HFFc6 (cell line): ENCODE measurements around the gene LCLAT1. TPM values are rescaled to one million over a fixed set of nuclear protein-coding genes. Genes with fewer than 3 reads are reported as not detected.
"Not testable (repeated sequence)": the region's sequence is repeated elsewhere in the genome, so short reads cannot be mapped to it uniquely, and the experiment has no call there.

Experiments used
- DNase-seq: peaks from one replicate; pipeline ENCODE4 v3.0.0-alpha.2; 2018
- H3K27ac Mint-ChIP-seq: 2 replicates; pipeline ENCODE4 v1.8.0; 2020; ENCODE audit warnings: mild to moderate bottlenecking, mixed read lengths
- H3K27me3 Mint-ChIP-seq: 2 replicates; pipeline ENCODE4 v1.8.0; 2021; ENCODE audit warnings: mild to moderate bottlenecking, moderate library complexity, mixed read lengths; ENCODE audit not compliant: insufficient read depth
- H3K36me3 Mint-ChIP-seq: 2 replicates; pipeline ENCODE4 v1.8.0; 2021; ENCODE audit warnings: low read depth, mixed read lengths
- H3K4me1 Mint-ChIP-seq: 2 replicates; pipeline ENCODE4 v1.8.0; 2020; ENCODE audit warnings: low read depth, mixed read lengths
- H3K4me3 Mint-ChIP-seq: 2 replicates; pipeline ENCODE4 v1.8.0; 2020; ENCODE audit warnings: mild to moderate bottlenecking, moderate library complexity, mixed read lengths
- H3K9me3 Mint-ChIP-seq: 2 replicates; pipeline ENCODE4 v1.8.0; 2020; ENCODE audit warnings: mild to moderate bottlenecking, mixed read lengths
- total RNA-seq, 6 experiments: library from RNA; stranded (reverse); fragmentation: NEBNext Ultra II Directional; extraction: Animal tissue kit (Norgen Biotek cat#: 25700); gene quantifications; 2 replicates in 1 of 6; 3 replicates in 5 of 6; pipeline ENCODE4 v1.2.3, GENCODE V29; 2021
- TF ChIP-seq, protein P1 (sequence below): fragments of 200-600 bp; sonication (generic); IDR thresholded peaks from 2 replicates; pipeline ENCODE4 v1.5.0; 2021; ENCODE audit warnings: antibody characterized with exemption, mild to moderate bottlenecking

The LCLAT1 gene
- total RNA-seq, 6 experiments from 2014 or later: 21.0 to 27.0 (median 23.0) TPM

GRCh38 chr2:30511122-30512083 lies 64.4 kb downstream of the LCLAT1 start:
- H3K27me3 Mint-ChIP-seq: no peaks in the 10 kb centered on the region; the same call in 1 of the 2 replicates
- peak overlapping the region; percentile 56 for H3K27ac Mint-ChIP-seq
- peaks cover 8% of the 10 kb centered on the region; the same call in 1 of the 2 replicates for H3K9me3 Mint-ChIP-seq
- H3K4me3 Mint-ChIP-seq: peak overlapping the region; percentile 55
- TF ChIP-seq, protein P1, sequence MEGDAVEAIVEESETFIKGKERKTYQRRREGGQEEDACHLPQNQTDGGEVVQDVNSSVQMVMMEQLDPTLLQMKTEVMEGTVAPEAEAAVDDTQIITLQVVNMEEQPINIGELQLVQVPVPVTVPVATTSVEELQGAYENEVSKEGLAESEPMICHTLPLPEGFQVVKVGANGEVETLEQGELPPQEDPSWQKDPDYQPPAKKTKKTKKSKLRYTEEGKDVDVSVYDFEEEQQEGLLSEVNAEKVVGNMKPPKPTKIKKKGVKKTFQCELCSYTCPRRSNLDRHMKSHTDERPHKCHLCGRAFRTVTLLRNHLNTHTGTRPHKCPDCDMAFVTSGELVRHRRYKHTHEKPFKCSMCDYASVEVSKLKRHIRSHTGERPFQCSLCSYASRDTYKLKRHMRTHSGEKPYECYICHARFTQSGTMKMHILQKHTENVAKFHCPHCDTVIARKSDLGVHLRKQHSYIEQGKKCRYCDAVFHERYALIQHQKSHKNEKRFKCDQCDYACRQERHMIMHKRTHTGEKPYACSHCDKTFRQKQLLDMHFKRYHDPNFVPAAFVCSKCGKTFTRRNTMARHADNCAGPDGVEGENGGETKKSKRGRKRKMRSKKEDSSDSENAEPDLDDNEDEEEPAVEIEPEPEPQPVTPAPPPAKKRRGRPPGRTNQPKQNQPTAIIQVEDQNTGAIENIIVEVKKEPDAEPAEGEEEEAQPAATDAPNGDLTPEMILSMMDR: no peak
- peak; percentile 53 for DNase-seq
- H3K36me3 Mint-ChIP-seq: peaks cover 9% of the 10 kb centered on the region
- peaks cover 46% of the 10 kb centered on the region for H3K4me1 Mint-ChIP-seq

- no peak for DNase-seq
- TF ChIP-seq, protein P1: no peak
- no peak overlapping the region for H3K4me3 Mint-ChIP-seq
- H3K27me3 Mint-ChIP-seq: no peaks in the 10 kb centered on the region; the same call in 1 of the 2 replicates
- peaks cover 8% of the 10 kb centered on the region; the same call in 1 of the 2 replicates for H3K9me3 Mint-ChIP-seq
- H3K27ac Mint-ChIP-seq: no peak overlapping the region
- peaks cover 46% of the 10 kb centered on the region for H3K4me1 Mint-ChIP-seq
- H3K36me3 Mint-ChIP-seq: peaks cover 9% of the 10 kb centered on the region
Observed at GRCh38 chr2:30512243-30512886, 65.3 kb downstream of the LCLAT1 start.

DNA sequence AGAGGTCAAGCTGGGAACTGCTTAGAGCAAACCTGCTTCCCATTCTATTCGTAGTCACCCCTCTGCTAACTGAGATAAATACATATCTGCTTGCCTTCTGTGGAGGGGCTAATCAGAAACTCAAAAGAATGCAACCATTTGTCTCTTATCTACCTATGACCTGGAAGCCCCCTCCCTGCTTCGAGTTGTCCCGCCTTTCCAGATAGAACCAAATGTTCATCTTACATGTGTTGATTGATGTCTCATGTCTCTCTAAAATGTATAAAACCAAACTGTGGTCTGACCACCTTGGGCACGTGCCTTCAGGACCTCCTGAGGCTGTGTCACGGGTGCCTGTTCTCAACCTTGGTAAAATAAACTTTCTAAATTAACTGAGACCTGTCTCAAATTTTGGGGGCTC lies 66.6 kb downstream of the LCLAT1 start:
- not testable (repeated sequence) for H3K27ac Mint-ChIP-seq, H3K9me3 Mint-ChIP-seq

DNA sequence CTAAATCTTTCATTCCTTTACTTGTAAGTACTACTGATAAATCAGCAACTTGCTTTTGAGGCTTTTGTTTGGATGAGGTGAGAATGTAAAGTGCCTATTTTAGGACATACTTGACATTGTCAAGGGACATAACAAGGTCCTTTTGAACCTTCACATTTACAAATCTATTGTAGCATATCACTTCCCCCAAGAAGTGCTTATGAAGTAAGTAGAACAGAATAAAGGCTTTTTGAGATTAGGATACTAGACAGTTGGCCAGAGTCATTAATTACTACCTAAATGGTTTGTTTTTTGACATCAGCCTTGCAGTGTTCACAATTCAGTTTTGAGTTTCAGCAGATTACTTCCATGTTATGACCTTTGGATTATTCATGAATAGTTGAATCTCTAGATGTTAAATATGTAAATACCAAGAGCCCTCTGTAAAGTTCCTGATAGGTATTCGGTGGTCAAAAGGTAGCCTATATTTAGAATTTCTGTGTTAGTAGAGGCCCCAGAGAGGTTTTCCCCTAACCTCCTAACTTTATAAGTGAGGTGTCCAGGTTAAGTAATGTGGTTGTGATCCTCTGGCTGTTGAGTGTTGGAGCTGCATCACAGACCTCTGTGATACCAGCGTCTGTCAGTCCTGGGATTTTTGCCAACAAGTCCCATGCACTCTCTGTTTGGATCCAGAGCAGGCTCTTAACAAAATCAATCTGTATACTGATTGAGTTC lies 67.2 kb downstream of the LCLAT1 start:
- peak; percentile 47 for DNase-seq
- no peaks in the 10 kb centered on the region; the same call in 1 of the 2 replicates for H3K9me3 Mint-ChIP-seq
- peaks cover 46% of the 10 kb centered on the region for H3K4me1 Mint-ChIP-seq
- H3K36me3 Mint-ChIP-seq: peaks cover 5% of the 10 kb centered on the region
- TF ChIP-seq, protein P1: no peak
- peak overlapping the region; percentile 2; the same call in 1 of the 2 replicates for H3K27ac Mint-ChIP-seq
- H3K27me3 Mint-ChIP-seq: no peaks in the 10 kb centered on the region; the same call in 1 of the 2 replicates
- no peak overlapping the region for H3K4me3 Mint-ChIP-seq

More for the DNA sequence above, 66.6 kb downstream of the LCLAT1 start:
- H3K4me3 Mint-ChIP-seq, H3K27me3 Mint-ChIP-seq, DNase-seq, H3K36me3 Mint-ChIP-seq: not testable (repeated sequence)
- H3K4me1 Mint-ChIP-seq: peaks cover 46% of the 10 kb centered on the region

DNA sequence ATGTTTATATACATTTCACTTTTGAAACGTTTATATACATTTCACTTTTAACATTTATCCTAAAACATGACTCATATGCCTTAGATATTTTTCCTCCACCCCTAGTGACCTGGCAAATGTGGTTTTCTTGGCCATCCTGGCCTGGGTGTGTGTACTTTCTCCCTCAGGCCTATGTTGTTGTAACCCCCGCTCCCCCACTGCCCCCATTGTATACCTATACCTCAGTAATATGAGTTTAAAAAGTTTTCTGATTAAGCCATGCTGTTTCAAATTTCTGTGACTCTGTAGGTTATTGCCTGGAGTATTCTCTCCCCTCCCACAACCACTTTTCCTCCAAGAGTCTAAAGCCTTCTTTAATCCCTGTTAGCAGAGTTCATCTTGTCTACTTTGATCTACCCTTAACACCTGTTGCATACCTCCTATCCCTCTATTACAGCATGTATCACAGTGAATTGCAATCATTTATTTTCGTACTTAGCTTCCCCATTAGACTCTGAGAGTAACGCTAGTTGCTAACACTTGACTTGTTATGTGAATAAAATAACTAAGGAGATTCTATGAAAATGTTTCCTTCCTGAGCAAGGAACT lies 67.9 kb downstream of the LCLAT1 start:
- H3K27me3 Mint-ChIP-seq: no peaks in the 10 kb centered on the region; the same call in 1 of the 2 replicates
- TF ChIP-seq, protein P1: no peak
- H3K36me3 Mint-ChIP-seq: peaks cover 11% of the 10 kb centered on the region
- DNase-seq: no peak
- peak overlapping the region; percentile 2; the same call in 1 of the 2 replicates for H3K27ac Mint-ChIP-seq
- H3K4me3 Mint-ChIP-seq: no peak overlapping the region
- H3K4me1 Mint-ChIP-seq: peaks cover 45% of the 10 kb centered on the region
- H3K9me3 Mint-ChIP-seq: no peaks in the 10 kb centered on the region; the same call in 1 of the 2 replicates
